PC-3 (cell line): ENCODE results near the gene DDX10.

ENCODE experiments used
- CTCF ChIP-seq: fragments of 300-600 bp; sonication (generic); conservative IDR thresholded peaks from 2 replicates; pipeline ENCODE4 v1.5.1; 2017; ENCODE audit warnings: antibody characterized with exemption, low read depth, mild to moderate bottlenecking, low read length
- EZH2 ChIP-seq: fragments of 300-600 bp; sonication (generic); IDR thresholded peaks from one replicate; pipeline ENCODE4 v1.6.1; 2017; ENCODE audit warnings: antibody characterized with exemption, mild to moderate bottlenecking, low read length; ENCODE audit not compliant: unreplicated experiment
- EZH2phosphoT487 ChIP-seq: fragments of 300-600 bp; sonication (generic); IDR thresholded peaks from 2 replicates; pipeline ENCODE4 v1.6.1; 2018; ENCODE audit warnings: mild to moderate bottlenecking, antibody characterized with exemption, low read length, borderline replicate concordance

GRCh38 chr11:108959874-108960273, 295.0 kb downstream of the DDX10 start:
- no peak for TF ChIP-seq CTCF
- no peak for TF ChIP-seq EZH2
- no peak for TF ChIP-seq EZH2phosphoT487
